ENCODE data around the gene NTRK1. TPM values are rescaled to one million over a fixed set of nuclear protein-coding genes. Genes with fewer than 3 reads are reported as not detected.

Gene NTRK1
- total RNA-seq, 1 experiment from 2014 or later: 0.33 TPM

GRCh38 chr1:156845055-156845952 is 15.4 kb upstream of the NTRK1 start:
- POLR2A ChIA-PET: interaction anchor here (0.6 kb wide), 1 partner anchor 14 kb away, joined by 3 read pairs; no protein-coding TSS in a partner anchor
- H3K27me3 Mint-ChIP-seq (ENCODE audit: insufficient read depth, unreplicated experiment): peaks cover 36% of the 10 kb centered on the region
- no peak for DNase-seq (ENCODE audit: unreplicated experiment)
- no peak overlapping the region for H3K27ac Mint-ChIP-seq (ENCODE audit: low read depth, unreplicated experiment)
- intact Hi-C loops (cut with micrococcal nuclease): no loop called here
- H3K4me3 Mint-ChIP-seq (ENCODE audit: unreplicated experiment): no peak overlapping the region
- H3K4me1 Mint-ChIP-seq (ENCODE audit: insufficient read depth, unreplicated experiment): no peaks in the 10 kb centered on the region
- CTCF ChIA-PET: interaction anchor here (0.6 to 1.0 kb wide), 3 partner anchors 45 to 120 kb away, joined by 3 to 4 read pairs (median 3); no protein-coding TSS in a partner anchor
- no peaks in the 10 kb centered on the region for H3K36me3 Mint-ChIP-seq (ENCODE audit: insufficient read depth, unreplicated experiment)
- no peak for TF ChIP-seq CTCF (IDR thresholded peaks at IDR 0.05; ENCODE audit: unreplicated experiment)
- H3K9me3 Mint-ChIP-seq (ENCODE audit: unreplicated experiment): no peaks in the 10 kb centered on the region
- no TSS peak for BruUV-seq (replicated peaks)

DNA sequence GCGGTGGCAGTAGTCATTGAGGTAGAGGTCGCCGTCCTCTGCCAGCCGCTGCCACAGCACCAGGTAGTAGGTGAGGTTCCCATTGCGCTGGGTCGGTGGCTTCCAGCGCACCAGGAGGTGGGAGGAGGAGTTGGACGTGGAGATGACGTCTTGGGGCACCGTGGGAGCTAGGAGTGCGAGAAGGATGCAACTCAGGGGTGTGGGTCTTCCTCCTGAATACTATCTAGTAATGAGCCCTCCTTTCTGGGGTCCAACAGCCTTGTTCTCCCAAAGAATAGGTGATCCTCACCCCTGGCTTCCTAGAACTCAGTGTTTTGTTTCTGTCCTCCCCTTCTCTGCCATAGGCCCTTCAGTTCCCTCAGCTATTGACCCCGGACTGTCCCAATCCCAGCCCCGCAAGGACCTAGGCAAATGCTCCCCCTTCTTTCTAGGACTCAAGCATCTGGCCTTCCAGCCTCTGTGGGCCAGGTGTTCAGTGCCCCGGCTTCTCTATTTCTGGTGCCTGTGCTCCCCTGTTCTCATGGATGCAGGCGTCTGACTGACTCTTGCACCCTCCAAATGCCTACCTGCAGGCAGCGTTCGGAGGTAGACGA is 14.6 kb upstream of the NTRK1 start:
- peaks cover 36% of the 10 kb centered on the region for H3K27me3 Mint-ChIP-seq (ENCODE audit: insufficient read depth, unreplicated experiment)
- ChIA-PET POLR2A (no interaction called here), CTCF (interaction anchor here (18.7 kb wide), 1 partner anchor 7 kb away, joined by 353 read pairs; no protein-coding TSS in a partner anchor)
- intact Hi-C loops (cut with micrococcal nuclease): no loop called here
- H3K27ac Mint-ChIP-seq (ENCODE audit: low read depth, unreplicated experiment): no peak overlapping the region
- H3K36me3 Mint-ChIP-seq (ENCODE audit: insufficient read depth, unreplicated experiment): no peaks in the 10 kb centered on the region
- no peak for TF ChIP-seq CTCF (IDR thresholded peaks at IDR 0.05; ENCODE audit: unreplicated experiment)
- H3K4me3 Mint-ChIP-seq (ENCODE audit: unreplicated experiment): no peak overlapping the region
- no peaks in the 10 kb centered on the region for H3K9me3 Mint-ChIP-seq (ENCODE audit: unreplicated experiment)
- no TSS peak for BruUV-seq (replicated peaks)
- DNase-seq (ENCODE audit: unreplicated experiment): no peak
- H3K4me1 Mint-ChIP-seq (ENCODE audit: insufficient read depth, unreplicated experiment): no peaks in the 10 kb centered on the region

GRCh38 chr1:156846643-156847042 is 14.0 kb upstream of the NTRK1 start:
- Mint-ChIP-seq H3K9me3 (ENCODE audit: unreplicated experiment) (no peaks in the 10 kb centered on the region), H3K36me3 (ENCODE audit: insufficient read depth, unreplicated experiment) (no peaks in the 10 kb centered on the region), H3K27ac (ENCODE audit: low read depth, unreplicated experiment) (no peak overlapping the region), H3K27me3 (ENCODE audit: insufficient read depth, unreplicated experiment) (peaks cover 36% of the 10 kb centered on the region), H3K4me3 (ENCODE audit: unreplicated experiment) (no peak overlapping the region), H3K4me1 (ENCODE audit: insufficient read depth, unreplicated experiment) (no peaks in the 10 kb centered on the region)
- TF ChIP-seq CTCF (IDR thresholded peaks at IDR 0.05; ENCODE audit: unreplicated experiment): no peak
- BruUV-seq (replicated peaks): no TSS peak
- ChIA-PET CTCF (interaction anchor here (0.5 to 18.7 kb wide), 5 partner anchors 8 to 105 kb away, joined by 3 to 353 read pairs (median 3); partner anchors contain the start of genes INSRR and NTRK1), POLR2A (interaction anchor here (1.9 kb wide), 1 partner anchor 10 kb away, joined by 7 read pairs; no protein-coding TSS in a partner anchor)
- intact Hi-C loops (cut with micrococcal nuclease): no loop called here
- no peak for DNase-seq (ENCODE audit: unreplicated experiment)
